HepG2 (cell line): ENCODE data around the gene RHBG. TPM values are rescaled to one million over a fixed set of nuclear protein-coding genes. Genes with fewer than 3 reads are reported as not detected.
A peak's percentile ranks its signal among the peaks of the same experiment; 100 is the strongest.

Source experiments
- ARNT2 ChIP-seq: sonication (generic); formaldehyde crosslinking; IDR thresholded peaks from 2 replicates; pipeline ENCODE4 v1.8.0; 2022; ENCODE audit warnings: mild to moderate bottlenecking, low read depth, missing genetic modification reagents, moderate library complexity
- CHD2 ChIP-seq: IDR thresholded peaks from 2 replicates; pipeline ENCODE4 v1.6.1; 2011; ENCODE audit warnings: low read depth, low read length, improper control_type of control experiment
- NFKBIZ ChIP-seq: IDR thresholded peaks from 2 replicates; pipeline ENCODE4 v1.6.1; 2018; ENCODE audit warnings: missing genetic modification reagents, missing compliant biosample characterization
- NPAS2 ChIP-seq: sonication (generic); formaldehyde crosslinking; IDR thresholded peaks from 2 replicates; pipeline ENCODE4 v1.8.0; 2022; ENCODE audit warnings: mild to moderate bottlenecking, missing genetic modification reagents, borderline replicate concordance
- SALL2 ChIP-seq: sonication (generic); formaldehyde crosslinking; IDR thresholded peaks from 2 replicates; pipeline ENCODE4 v1.8.1; 2023; ENCODE audit warnings: mild to moderate bottlenecking, missing genetic modification reagents, inconsistent platforms
- SMAD9 ChIP-seq: sonication (generic); formaldehyde crosslinking; IDR thresholded peaks from 2 replicates; pipeline ENCODE4 v1.5.1; 2020; ENCODE audit warnings: mild to moderate bottlenecking, missing genetic modification reagents
- ZNF367 ChIP-seq: sonication (generic); formaldehyde crosslinking; IDR thresholded peaks from 2 replicates; pipeline ENCODE4 v1.4.0; 2020; ENCODE audit warnings: missing genetic modification reagents, borderline replicate concordance
- ZNF543 ChIP-seq: sonication (generic); formaldehyde crosslinking; IDR thresholded peaks from 2 replicates; pipeline ENCODE4 v1.4.0; 2020; ENCODE audit warnings: mild to moderate bottlenecking, missing genetic modification reagents
- ZNF790 ChIP-seq: sonication (generic); formaldehyde crosslinking; IDR thresholded peaks from 2 replicates; pipeline ENCODE4 v1.8.0; 2022; ENCODE audit warnings: missing genetic modification reagents, mild to moderate bottlenecking, borderline replicate concordance
- polyA plus RNA-seq, 8 experiments: library from polyadenylated mRNA; depleted of rRNA in 3 of 8; stranded (reverse) in 7 of 8; unstranded in 1 of 8; fragments of >200 nt; fragmentation: Illumina TruSeq in 4 of 8; extraction: Trizol in 4 of 8; gene quantifications; 2 replicates each; pipeline versions ENCODE4 v1.2.1 to v1.2.3, GENCODE V29; 2011 to 2016; ENCODE audit warnings: low read depth in 4 of 8, missing spikeins in 1 of 8, mixed read lengths in 1 of 8; ENCODE audit not compliant: insufficient read depth in 1 of 8
- total RNA-seq, 5 experiments: library from RNA; depleted of rRNA; stranded (reverse); fragments of >200 nt; fragmentation: Illumina TruSeq; extraction: Trizol; gene quantifications; 2 replicates each; pipeline ENCODE4 v1.2.3, GENCODE V29; 2016; ENCODE audit warnings: low read depth in 1 of 5
- TF ChIP-seq, protein P1 (sequence below): sonication (generic); formaldehyde crosslinking; IDR thresholded peaks from 2 replicates; pipeline ENCODE4 v1.4.0; 2020; ENCODE audit warnings: mild to moderate bottlenecking, missing genetic modification reagents
- TF ChIP-seq, protein P2 (sequence below): IDR thresholded peaks from 2 replicates; pipeline ENCODE4 v1.6.1; 2016
- TF ChIP-seq, protein P3 (sequence below): sonication (generic); formaldehyde crosslinking; IDR thresholded peaks from 2 replicates; pipeline ENCODE4 v1.8.1; 2022; ENCODE audit warnings: low read depth, mild to moderate bottlenecking, missing genetic modification reagents
- TF ChIP-seq, protein P4 (sequence below): IDR thresholded peaks from 2 replicates; pipeline ENCODE4 v1.6.1; 2016; ENCODE audit warnings: missing biosample characterization, missing genetic modification reagents, low read depth
- TF ChIP-seq, protein P5 (sequence below): IDR thresholded peaks from 2 replicates; pipeline ENCODE4 v1.6.1; 2016; ENCODE audit warnings: mild to moderate bottlenecking, missing biosample characterization, missing genetic modification reagents
- TF ChIP-seq, protein P6 (sequence below): sonication (generic); formaldehyde crosslinking; IDR thresholded peaks from 2 replicates; pipeline ENCODE4 v1.4.0; 2020; ENCODE audit warnings: missing genetic modification reagents, mild to moderate bottlenecking, borderline replicate concordance

The RHBG gene
- total and polyA plus RNA-seq, 2 of the 13 experiments (the other 11 are each of a cell fraction or from before 2014, with no cell fraction given): 61.8 to 73.5 TPM

DNA sequence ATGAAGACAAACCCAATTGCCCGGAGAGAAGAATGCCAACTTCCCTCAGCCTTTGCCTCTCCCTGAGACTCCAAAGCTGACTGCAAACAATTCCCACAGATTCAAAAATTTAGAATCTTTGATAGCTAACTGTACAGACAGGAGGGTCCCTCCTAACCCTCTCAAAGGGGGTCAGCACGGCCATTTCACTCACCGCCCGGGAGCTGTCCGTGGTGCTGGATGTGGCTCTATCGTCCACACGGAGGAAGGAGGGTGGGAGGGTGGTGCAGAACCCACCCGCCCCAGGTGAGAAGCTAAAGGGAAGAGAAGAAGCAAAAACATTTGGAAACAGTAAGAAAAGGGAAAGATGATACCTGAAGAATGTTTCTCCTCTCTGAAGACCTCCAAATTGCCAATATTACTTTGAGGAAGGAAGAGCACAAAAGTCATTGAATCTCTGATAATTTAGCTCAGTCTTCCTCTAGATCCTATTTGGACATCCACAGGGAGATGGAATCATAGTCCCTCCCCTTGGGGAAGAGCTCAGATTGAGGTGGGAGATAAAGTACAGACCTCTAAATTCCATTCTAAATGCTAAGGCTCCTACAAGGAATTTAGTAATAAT, 45.6 kb downstream of the RHBG start (continued):
- TF ChIP-seq, protein P1, sequence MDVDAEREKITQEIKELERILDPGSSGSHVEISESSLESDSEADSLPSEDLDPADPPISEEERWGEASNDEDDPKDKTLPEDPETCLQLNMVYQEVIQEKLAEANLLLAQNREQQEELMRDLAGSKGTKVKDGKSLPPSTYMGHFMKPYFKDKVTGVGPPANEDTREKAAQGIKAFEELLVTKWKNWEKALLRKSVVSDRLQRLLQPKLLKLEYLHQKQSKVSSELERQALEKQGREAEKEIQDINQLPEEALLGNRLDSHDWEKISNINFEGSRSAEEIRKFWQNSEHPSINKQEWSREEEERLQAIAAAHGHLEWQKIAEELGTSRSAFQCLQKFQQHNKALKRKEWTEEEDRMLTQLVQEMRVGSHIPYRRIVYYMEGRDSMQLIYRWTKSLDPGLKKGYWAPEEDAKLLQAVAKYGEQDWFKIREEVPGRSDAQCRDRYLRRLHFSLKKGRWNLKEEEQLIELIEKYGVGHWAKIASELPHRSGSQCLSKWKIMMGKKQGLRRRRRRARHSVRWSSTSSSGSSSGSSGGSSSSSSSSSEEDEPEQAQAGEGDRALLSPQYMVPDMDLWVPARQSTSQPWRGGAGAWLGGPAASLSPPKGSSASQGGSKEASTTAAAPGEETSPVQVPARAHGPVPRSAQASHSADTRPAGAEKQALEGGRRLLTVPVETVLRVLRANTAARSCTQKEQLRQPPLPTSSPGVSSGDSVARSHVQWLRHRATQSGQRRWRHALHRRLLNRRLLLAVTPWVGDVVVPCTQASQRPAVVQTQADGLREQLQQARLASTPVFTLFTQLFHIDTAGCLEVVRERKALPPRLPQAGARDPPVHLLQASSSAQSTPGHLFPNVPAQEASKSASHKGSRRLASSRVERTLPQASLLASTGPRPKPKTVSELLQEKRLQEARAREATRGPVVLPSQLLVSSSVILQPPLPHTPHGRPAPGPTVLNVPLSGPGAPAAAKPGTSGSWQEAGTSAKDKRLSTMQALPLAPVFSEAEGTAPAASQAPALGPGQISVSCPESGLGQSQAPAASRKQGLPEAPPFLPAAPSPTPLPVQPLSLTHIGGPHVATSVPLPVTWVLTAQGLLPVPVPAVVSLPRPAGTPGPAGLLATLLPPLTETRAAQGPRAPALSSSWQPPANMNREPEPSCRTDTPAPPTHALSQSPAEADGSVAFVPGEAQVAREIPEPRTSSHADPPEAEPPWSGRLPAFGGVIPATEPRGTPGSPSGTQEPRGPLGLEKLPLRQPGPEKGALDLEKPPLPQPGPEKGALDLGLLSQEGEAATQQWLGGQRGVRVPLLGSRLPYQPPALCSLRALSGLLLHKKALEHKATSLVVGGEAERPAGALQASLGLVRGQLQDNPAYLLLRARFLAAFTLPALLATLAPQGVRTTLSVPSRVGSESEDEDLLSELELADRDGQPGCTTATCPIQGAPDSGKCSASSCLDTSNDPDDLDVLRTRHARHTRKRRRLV (CRISPR knock-in tag): no peak
- TF ChIP-seq NFKBIZ (CRISPR knock-in tag): no peak
- TF ChIP-seq ZNF367 (CRISPR knock-in tag): no peak
- TF ChIP-seq SALL2 (CRISPR knock-in tag): no peak
- TF ChIP-seq, protein P2, sequence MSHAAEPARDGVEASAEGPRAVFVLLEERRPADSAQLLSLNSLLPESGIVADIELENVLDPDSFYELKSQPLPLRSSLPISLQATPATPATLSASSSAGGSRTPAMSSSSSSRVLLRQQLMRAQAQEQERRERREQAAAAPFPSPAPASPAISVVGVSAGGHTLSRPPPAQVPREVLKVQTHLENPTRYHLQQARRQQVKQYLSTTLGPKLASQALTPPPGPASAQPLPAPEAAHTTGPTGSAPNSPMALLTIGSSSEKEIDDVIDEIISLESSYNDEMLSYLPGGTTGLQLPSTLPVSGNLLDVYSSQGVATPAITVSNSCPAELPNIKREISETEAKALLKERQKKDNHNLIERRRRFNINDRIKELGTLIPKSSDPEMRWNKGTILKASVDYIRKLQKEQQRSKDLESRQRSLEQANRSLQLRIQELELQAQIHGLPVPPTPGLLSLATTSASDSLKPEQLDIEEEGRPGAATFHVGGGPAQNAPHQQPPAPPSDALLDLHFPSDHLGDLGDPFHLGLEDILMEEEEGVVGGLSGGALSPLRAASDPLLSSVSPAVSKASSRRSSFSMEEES (CRISPR knock-in tag): 0 out of 2 replicates have a peak, but pooled peaks have one; percentile 39
- TF ChIP-seq ZNF543 (CRISPR knock-in tag): no peak
- TF ChIP-seq, protein P3, sequence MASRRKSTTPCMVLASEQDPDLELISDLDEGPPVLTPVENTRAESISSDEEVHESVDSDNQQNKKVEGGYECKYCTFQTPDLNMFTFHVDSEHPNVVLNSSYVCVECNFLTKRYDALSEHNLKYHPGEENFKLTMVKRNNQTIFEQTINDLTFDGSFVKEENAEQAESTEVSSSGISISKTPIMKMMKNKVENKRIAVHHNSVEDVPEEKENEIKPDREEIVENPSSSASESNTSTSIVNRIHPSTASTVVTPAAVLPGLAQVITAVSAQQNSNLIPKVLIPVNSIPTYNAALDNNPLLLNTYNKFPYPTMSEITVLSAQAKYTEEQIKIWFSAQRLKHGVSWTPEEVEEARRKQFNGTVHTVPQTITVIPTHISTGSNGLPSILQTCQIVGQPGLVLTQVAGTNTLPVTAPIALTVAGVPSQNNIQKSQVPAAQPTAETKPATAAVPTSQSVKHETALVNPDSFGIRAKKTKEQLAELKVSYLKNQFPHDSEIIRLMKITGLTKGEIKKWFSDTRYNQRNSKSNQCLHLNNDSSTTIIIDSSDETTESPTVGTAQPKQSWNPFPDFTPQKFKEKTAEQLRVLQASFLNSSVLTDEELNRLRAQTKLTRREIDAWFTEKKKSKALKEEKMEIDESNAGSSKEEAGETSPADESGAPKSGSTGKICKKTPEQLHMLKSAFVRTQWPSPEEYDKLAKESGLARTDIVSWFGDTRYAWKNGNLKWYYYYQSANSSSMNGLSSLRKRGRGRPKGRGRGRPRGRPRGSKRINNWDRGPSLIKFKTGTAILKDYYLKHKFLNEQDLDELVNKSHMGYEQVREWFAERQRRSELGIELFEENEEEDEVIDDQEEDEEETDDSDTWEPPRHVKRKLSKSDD (CRISPR knock-in tag): no peak
- TF ChIP-seq NPAS2 (CRISPR knock-in tag): no peak
- no peak for TF ChIP-seq SMAD9
- TF ChIP-seq, protein P4, sequence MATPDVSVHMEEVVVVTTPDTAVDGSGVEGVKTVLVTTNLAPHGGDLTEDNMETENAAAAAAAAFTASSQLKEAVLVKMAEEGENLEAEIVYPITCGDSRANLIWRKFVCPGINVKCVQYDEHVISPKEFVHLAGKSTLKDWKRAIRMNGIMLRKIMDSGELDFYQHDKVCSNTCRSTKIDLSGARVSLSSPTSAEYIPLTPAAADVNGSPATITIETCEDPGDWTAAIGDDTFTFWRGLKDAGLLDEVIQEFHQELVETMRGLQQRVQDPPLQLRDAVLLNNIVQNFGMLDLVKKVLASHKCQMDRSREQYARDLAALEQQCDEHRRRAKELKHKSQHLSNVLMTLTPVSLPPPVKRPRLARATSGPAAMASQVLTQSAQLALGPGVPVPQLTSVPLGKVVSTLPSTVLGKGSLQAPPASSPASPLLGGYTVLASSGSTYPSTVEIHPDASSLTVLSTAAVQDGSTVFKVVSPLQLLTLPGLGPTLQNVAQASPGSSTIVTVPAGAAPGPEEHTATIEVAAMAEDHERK (CRISPR knock-in tag): no peak
- TF ChIP-seq, protein P5, sequence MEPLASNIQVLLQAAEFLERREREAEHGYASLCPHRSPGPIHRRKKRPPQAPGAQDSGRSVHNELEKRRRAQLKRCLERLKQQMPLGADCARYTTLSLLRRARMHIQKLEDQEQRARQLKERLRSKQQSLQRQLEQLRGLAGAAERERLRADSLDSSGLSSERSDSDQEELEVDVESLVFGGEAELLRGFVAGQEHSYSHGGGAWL (CRISPR knock-in tag): peak; percentile 36; the same call in 1 of the 2 replicates
- TF ChIP-seq ZNF790 (CRISPR knock-in tag): no peak
- TF ChIP-seq CHD2: no peak
- no peak for TF ChIP-seq ARNT2 (CRISPR knock-in tag)
- TF ChIP-seq, protein P6, sequence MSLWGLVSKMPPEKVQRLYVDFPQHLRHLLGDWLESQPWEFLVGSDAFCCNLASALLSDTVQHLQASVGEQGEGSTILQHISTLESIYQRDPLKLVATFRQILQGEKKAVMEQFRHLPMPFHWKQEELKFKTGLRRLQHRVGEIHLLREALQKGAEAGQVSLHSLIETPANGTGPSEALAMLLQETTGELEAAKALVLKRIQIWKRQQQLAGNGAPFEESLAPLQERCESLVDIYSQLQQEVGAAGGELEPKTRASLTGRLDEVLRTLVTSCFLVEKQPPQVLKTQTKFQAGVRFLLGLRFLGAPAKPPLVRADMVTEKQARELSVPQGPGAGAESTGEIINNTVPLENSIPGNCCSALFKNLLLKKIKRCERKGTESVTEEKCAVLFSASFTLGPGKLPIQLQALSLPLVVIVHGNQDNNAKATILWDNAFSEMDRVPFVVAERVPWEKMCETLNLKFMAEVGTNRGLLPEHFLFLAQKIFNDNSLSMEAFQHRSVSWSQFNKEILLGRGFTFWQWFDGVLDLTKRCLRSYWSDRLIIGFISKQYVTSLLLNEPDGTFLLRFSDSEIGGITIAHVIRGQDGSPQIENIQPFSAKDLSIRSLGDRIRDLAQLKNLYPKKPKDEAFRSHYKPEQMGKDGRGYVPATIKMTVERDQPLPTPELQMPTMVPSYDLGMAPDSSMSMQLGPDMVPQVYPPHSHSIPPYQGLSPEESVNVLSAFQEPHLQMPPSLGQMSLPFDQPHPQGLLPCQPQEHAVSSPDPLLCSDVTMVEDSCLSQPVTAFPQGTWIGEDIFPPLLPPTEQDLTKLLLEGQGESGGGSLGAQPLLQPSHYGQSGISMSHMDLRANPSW (CRISPR knock-in tag): no peak
